Mesothelial cell of epicardium (in vitro differentiated cells): ENCODE data around the gene CPED1. TPM values are rescaled to one million over a fixed set of nuclear protein-coding genes. Genes with fewer than 3 reads are reported as not detected.

Experiments used
- DNase-seq, 2 experiments: peaks; one replicate each; pipeline ENCODE4 v3.0.0; 2021; ENCODE audit warnings: low spot score in 2 of 2; ENCODE audit not compliant: unreplicated experiment in 2 of 2
- H3K27ac Mint-ChIP-seq: 2 replicates; pipeline ENCODE4 v1.8.0; 2021; ENCODE audit warnings: mixed read lengths
- H3K27me3 Mint-ChIP-seq: 2 replicates; pipeline ENCODE4 v1.8.0; 2021; ENCODE audit warnings: low read depth, mixed read lengths
- H3K36me3 Mint-ChIP-seq: 2 replicates; pipeline ENCODE4 v1.8.0; 2021; ENCODE audit warnings: mixed read lengths
- H3K4me1 Mint-ChIP-seq: 2 replicates; pipeline ENCODE4 v1.8.0; 2021; ENCODE audit warnings: mixed read lengths
- H3K4me3 Mint-ChIP-seq: 2 replicates; pipeline ENCODE4 v1.8.0; 2021; ENCODE audit warnings: mild to moderate bottlenecking, moderate library complexity, mixed read lengths
- H3K9me3 Mint-ChIP-seq: 2 replicates; pipeline ENCODE4 v1.8.0; 2021; ENCODE audit warnings: mixed read lengths
- CTCF ChIP-seq: fragments of 200-600 bp; sonication (generic); IDR thresholded peaks from one replicate; pipeline ENCODE4 v1.5.0; 2021; ENCODE audit warnings: antibody characterized with exemption; ENCODE audit not compliant: unreplicated experiment
- total RNA-seq: library from RNA; stranded (reverse); gene quantifications from 3 replicates; pipeline ENCODE4 v1.2.1, GENCODE V29; 2021

CPED1 gene
- total RNA-seq, 1 donor from 2014 or later: 25.6 TPM

DNA sequence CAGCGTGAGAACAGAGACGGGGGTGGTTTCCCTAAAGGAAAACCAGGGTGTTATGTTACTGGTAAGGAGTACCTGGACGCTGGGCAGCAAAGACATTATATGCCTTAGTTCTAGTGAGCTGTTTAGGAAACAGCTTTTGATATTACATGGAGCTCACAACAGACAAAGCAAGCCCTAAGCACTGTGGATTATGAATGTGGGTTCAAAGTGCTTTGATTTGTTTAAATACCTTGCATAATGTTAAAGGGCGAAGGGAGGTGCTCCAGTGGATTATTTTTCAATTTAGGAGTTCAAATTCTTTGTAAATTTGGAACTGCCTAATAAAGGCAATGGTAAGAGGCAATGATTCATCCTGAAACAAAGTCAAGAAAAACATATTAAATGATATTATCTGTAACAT is 354.1 kb downstream of the CPED1 start:
- H3K4me3 Mint-ChIP-seq: no peak overlapping the region
- TF ChIP-seq CTCF: no peak
- DNase-seq: no peak
- H3K36me3 Mint-ChIP-seq: peaks cover 15% of the 10 kb centered on the region
- H3K27me3 Mint-ChIP-seq: no peaks in the 10 kb centered on the region
- H3K4me1 Mint-ChIP-seq: peaks cover 11% of the 10 kb centered on the region
- H3K27ac Mint-ChIP-seq: no peak overlapping the region
- H3K9me3 Mint-ChIP-seq: no peaks in the 10 kb centered on the region

GRCh38 chr7:121343302-121343701 is 354.8 kb downstream of the CPED1 start:
- no peak for DNase-seq
- TF ChIP-seq CTCF: no peak
- Mint-ChIP-seq H3K27me3 (no peaks in the 10 kb centered on the region), H3K36me3 (peaks cover 15% of the 10 kb centered on the region), H3K4me3 (no peak overlapping the region), H3K4me1 (peaks cover 7% of the 10 kb centered on the region), H3K27ac (no peak overlapping the region), H3K9me3 (no peaks in the 10 kb centered on the region)

DNA sequence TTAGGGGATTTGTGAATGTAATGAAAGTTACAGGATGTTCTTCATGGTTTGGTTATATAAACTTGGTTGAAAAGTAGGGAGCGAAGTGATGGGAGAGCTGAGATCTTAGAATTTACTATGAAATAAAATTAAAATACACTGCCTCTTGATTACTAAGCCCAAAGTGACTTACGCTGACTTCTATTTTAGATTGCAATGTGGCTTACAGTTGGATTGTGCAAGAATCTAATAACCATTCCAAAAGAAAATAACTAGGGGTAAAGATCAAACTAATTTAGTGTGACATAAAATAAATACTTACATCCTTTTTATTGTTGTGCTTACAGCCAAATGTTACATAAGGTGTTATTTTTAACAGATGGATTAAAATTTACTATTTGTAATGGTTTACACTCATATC is 355.6 kb downstream of the CPED1 start:
- H3K27ac Mint-ChIP-seq: no peak overlapping the region
- H3K4me1 Mint-ChIP-seq: peaks cover 7% of the 10 kb centered on the region
- H3K4me3 Mint-ChIP-seq: no peak overlapping the region
- DNase-seq: no peak
- no peaks in the 10 kb centered on the region for H3K9me3 Mint-ChIP-seq
- no peaks in the 10 kb centered on the region for H3K27me3 Mint-ChIP-seq
- no peak for TF ChIP-seq CTCF
- H3K36me3 Mint-ChIP-seq: peaks cover 15% of the 10 kb centered on the region

DNA sequence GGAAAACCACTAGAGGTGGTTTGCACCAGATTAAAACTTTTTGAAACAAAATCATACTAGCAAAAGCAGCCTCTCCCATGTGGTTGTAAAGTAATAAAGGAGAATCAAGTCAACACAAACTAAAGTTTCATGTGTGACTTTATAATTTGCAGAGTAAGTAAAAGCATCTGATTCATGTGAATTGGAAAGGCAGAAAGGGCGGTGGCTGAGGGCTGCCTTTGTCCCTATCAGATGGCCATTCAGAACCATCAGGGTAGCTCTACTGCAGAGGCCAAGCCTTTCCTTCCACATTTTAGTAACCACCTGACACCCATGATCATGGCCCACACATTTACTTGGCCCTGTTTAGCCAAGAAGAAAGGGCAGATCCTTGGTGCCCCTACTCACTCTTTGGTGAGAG is 356.0 kb downstream of the CPED1 start:
- no peak overlapping the region for H3K27ac Mint-ChIP-seq
- TF ChIP-seq CTCF: no peak

More for the DNA sequence above, 356.0 kb downstream of the CPED1 start:
- Mint-ChIP-seq H3K4me3 (no peak overlapping the region), H3K27me3 (no peaks in the 10 kb centered on the region), H3K36me3 (peaks cover 15% of the 10 kb centered on the region), H3K9me3 (no peaks in the 10 kb centered on the region), H3K4me1 (peaks cover 7% of the 10 kb centered on the region)
- no peak for DNase-seq

Other genes starting within 250 kb of the CPED1 start
- 6.3 to 7.4 TPM (median 7.3 TPM) in 3 replicates for gene TSPAN12, start 130.6 kb upstream of the CPED1 start, total RNA-seq
- gene ING3, start 37.9 kb upstream of the CPED1 start, total RNA-seq: 19.2 to 22.7 TPM (median 20.2 TPM) in 3 replicates